UCSD-AML1 (cell line): ENCODE results near the gene ANKK1.

Experiments
- DNase-seq: peaks from one replicate; lab custom pipeline; 2025; ENCODE audit not compliant: unreplicated experiment; lab: John Stamatoyannopoulos, UW

Gene ANKK1

DNA sequence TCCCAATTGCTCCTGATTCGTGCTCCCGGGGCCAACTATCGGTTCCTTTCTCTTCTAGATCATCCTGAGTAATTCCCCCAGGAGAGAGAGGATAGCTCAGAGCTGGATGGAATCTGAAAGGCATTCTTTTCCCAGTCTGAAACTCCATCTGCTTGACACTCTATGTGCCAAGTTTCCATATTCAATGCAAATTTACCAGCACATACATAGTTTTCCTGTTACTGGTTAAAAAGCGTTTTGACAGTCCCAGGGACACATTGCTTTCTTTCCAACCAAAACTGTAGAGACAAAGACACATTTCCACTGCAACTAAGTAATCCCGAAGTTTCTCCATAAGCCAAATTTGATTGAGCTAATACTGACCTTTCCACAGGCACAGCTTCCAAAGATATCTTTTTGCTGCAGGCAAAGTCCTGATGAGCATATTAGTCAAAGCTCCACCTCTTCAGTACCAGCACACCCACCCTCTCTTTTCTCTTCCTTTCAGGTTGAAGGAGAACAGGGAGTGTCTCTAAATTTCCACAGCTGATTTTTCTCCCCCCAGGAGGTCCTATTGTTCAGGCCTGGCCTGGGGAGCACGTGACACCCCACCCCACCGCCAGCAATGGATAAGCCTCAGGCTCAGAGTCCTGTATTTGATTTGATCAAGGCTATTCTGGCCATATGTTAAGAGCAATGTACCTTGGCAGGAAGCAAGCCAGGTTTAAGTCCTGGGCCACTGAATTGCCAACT is 9.7 kb upstream of the ANKK1 start:
- DNase-seq: no peak

GRCh38 chr11:113378692-113379091 is 8.9 kb upstream of the ANKK1 start:
- no peak for DNase-seq

DNA sequence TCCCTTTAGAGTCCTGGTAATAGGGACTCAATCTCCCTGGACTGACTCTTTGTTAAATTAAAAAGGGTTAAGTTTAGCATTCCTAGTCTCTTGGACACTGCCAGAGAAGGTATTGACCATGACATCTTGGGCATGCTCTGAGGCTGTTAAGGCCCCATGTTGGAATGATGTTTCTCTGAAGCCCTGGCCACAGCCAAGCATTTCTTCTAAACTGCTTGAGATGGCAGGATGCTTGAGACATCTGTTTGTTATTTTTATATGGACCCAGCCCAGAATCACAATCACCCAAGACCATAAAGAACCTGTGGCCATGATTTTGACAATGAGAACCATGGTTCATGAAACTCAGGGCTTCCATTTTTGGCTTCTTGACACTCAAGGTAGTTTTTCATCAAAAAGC is 5.5 kb upstream of the ANKK1 start:
- no peak for DNase-seq

DNA sequence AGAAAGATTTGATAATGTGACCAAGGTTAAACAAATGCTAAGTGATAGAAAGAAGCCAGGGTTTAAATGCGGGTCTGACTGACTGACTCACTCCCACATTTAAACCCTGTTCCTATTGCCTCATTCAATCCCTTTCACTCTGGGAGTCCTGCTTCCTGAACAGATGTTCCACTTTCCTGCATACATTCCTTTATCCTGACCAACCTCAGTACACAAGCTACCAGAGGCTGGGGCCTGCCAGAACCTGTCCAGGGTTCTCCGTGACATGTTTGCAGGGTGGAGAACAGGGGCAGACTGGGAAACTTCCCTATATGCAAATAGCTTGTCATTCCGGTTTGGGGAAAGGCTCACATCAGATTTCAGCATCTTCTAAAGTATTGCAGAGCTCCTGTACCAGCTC is 3.0 kb upstream of the ANKK1 start:
- DNase-seq: no peak

GRCh38 chr11:113385749-113386148 is 1.8 kb upstream of the ANKK1 start:
- no peak for DNase-seq

DNA sequence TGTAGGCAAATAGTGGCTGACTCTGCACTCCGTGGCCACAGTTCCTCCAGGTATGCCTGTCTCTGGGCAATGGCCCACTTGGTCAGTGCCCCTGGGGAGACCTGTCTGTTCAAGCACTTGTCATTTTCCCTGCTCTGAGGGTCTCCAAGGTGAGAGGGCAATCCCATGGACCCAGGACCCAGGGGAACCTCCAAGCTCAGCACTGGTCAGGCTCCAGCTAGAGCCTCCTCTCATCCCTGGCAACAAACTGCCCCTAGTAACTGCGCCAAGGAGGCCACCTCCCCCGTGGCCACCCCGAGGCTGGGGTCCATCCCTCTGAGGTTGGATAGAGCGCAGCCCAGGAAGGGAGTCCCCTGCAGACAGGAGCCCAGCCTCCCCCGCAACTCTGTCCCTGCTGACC is 713 bp upstream of the ANKK1 start:
- DNase-seq: no peak

- DNase-seq: no peak
These were observed 1.7 kb downstream of the ANKK1 start for GRCh38 chr11:113389272-113389671.

- no peak for DNase-seq
These were observed 4.8 kb downstream of the ANKK1 start for GRCh38 chr11:113392236-113392921.

DNA sequence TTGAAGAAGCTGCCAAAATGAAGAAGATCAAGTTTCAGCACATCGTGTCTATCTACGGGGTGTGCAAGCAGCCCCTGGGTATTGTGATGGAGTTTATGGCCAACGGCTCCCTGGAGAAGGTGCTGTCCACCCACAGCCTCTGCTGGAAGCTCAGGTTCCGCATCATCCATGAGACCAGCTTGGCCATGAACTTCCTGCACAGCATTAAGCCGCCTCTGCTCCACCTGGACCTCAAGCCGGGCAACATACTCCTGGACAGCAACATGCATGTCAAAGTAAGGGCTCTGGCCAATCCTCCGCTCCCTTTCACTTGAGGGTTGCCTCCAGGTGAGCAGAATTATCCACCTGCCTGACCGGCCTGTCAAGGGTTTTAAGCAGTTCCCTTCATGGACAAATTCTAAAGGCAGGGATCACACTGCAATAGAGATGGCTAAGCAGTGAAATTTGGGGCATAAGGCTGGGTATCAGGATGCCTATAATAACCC is 6.0 kb downstream of the ANKK1 start:
- DNase-seq: no peak

DNA sequence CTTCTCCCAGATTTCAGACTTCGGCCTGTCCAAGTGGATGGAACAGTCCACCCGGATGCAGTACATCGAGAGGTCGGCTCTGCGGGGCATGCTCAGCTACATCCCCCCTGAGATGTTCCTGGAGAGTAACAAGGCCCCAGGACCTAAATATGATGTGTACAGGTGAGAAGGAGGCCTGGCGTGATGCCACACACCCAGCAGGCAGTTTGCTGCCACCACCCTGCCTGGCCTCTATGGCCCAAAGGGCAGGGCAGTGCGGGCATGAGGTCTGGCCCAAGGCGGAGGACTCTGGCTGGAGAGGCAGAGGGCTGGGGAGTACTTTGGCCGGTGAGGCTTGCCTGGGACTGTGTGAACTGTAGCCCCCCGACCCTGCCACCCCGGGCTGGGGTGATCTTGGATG is 7.3 kb downstream of the ANKK1 start:
- DNase-seq: no peak

DNA sequence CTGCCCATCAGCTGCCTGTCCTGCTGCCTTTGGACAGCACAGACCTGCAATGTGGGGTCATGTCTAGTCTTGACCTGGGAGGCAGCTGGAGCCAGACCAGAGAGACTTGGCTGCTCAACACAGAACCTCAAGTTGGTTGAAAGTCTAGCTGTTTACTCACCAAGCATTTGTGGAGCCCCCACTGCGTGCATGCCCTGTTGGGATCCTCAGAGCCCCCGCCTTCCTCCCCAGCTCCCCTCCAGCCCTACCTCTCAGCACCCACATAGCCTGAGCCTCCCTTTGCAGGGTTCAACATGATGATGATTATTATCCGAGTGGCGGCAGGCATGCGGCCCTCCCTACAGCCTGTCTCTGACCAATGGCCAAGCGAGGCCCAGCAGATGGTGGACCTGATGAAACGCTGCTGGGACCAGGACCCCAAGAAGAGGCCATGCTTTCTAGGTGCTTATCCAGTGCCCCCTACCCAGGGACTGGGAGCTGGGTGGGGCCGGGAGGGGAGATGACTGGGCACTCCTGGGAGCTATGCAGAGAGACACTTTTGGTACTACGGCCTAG is 8.3 kb downstream of the ANKK1 start:
- no peak for DNase-seq

DNA sequence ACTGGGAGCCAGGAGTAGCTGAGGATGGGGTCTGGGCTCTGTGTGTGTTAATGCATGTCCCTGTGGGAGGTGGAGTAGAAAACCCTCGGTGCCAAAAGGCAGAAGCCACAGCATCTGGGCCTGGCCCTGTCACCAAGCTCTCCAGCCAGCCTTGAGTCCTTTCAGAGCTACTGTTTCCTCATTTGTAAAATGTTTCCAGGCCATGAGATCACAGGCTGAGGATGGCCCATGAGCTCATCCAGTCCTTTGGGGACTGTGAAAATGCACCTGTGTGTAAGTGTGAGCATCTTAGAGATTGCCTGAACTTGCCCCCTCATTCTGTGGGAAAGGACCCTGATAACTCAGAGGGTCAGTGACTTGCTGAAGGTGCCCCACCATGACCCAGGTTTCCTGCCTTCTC is 9.1 kb downstream of the ANKK1 start:
- no peak for DNase-seq

DNA sequence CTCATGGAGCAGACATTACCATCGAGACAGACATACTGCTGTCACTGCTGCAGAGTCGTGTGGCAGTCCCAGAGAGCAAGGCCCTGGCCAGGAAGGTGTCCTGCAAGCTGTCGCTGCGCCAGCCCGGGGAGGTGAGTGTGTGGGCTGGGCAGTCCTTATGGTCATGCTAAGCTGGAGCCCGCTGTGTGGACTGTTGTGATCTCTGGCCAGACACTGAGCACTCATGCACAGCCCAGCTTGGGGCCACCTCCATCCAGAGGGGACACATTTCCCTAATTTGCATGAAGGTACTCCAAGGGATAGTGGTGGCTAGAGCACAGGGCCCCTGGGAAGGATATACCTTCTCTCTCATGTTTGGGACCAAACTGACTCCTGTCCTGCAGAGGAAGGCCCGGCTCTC is 9.6 kb downstream of the ANKK1 start:
- DNase-seq: no peak

DNA sequence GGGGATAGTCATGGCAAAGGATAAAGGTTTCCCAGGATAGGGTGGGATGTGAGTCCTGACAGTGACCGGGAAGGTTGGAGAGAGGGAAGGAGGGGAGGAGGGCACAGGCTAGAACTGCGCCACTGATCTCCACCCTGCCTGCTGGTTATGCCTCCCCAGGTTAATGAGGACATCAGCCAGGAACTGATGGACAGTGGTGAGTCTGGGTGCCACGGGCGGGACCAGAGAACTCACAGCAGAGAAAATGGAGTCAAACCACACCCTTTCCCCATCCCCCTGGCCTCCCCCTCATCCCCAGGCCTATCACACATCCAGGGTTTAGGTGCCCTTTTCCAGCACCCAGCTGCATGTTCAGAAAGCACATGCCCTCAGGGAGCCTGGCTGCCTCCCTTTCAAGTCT is 10.2 kb downstream of the ANKK1 start:
- DNase-seq: no peak

DNA sequence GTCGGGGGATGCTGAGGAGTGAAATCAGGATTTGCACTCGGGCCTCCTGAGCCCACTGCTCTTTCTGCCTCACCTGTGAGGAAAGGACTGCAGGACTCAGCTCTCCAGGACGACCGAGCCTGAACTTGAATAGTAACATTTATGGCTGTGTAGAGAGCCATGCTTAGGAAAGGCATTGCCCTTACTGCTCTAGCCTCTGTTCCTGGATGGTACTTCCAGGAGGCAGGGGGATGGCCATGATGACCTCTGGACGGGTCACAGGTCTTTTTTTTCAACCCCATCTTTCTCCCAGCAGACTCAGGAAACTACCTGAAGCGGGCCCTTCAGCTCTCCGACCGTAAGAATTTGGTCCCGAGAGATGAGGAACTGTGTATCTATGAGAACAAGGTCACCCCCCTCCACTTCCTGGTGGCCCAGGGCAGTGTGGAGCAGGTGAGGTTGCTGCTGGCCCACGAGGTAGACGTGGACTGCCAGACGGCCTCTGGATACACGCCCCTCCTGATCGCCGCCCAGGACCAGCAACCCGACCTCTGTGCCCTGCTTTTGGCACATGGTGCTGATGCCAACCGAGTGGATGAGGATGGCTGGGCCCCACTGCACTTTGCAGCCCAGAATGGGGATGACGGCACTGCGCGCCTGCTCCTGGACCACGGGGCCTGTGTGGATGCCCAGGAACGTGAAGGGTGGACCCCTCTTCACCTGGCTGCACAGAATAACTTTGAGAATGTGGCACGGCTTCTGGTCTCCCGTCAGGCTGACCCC is 11.3 kb downstream of the ANKK1 start:
- DNase-seq: no peak

GRCh38 chr11:113400631-113401230 is 13.2 kb downstream of the ANKK1 start:
- DNase-seq: no peak

DNA sequence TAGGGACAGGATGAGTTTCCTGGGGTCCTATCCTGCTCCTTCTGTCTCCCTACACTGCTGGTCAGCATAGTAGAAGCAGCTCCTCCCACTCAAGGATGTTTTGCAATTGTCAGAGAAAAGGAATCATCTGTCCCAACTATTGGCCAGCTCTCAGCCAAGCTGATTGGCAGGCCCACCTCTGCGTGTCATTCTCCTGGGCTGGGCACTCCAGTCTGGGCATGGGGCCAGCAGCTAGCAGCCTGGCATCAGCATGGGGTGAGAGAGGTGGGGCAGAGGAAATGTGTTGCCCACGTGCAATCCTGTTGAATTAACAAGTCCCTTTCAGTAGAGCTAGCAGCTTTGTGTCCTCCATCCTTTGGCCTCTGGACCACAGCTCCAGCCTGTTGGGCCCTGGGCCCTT is 14.1 kb downstream of the ANKK1 start:
- no peak for DNase-seq

GRCh38 chr11:113404859-113405430 is 17.4 kb downstream of the ANKK1 start:
- DNase-seq: no peak

GRCh38 chr11:113405724-113406478 is 18.3 kb downstream of the ANKK1 start:
- DNase-seq: no peak

DNA sequence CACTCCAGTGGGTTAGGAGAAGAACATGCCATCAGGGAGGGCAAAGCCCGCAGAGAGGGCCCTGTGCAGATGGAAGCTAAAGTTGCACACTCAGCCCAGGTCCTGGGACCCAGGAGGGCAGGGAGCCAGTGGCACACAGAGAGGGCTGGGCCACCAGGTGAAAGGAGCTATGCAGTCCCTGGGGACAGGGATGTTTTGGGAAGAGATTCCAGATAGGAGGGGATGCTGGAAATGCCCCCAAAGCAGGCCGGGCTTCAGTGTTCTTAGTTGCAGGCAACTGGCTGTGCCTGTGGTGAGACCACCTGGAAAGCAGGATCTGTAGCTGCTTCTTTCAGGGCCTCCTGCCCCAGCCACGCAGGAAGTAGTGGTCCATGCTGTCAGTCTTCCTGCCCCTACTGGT is 19.6 kb downstream of the ANKK1 start:
- DNase-seq: no peak
